ENCODE results near the gene NTSR1.

The NTSR1 gene

DNA sequence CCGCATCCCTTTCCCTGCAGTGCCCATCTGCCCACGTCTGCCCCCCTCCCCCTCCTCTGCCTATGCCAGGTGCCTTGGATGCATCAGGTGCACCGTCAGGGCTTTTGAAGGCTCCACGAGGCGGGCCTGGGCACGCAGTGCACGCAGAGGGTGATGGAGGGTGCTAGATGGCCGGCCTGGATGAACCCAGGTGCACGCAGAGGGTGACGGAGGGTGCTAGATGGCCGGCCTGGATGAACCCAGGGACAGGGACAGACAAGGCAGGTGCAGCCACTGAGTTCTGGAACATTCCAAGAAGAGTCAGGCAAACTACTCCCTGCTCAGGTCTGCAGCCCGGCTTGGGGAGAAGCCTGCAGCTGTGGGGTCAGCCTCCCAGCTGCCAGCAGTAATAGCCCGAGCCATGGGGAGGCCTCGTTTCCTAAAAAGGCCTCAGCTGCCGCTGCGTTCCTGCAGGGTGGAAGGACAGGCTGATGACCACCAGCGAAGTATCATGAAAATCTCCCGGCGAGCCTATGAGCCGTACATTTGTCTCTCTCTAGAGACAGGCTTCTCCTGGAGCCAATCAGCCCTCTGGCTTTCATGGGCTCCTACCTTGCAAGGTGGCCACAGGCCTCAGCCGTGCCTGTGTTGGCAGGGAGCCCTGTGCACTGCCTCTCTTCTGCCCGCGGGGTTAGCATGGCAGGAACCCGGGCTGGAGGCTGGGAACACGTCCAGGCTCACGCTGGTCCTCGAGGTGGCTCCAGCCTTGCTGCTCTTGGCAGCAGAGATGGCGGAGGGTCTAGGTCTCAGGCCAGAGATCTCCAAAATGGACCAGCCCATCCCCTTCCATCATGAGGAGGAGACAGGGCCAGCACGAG, 29.6 kb downstream of the NTSR1 start:
- H3K9me3 ChIP-seq (ENCODE audit: low read length): no peaks in the 10 kb centered on the region
- peaks cover 25% of the 10 kb centered on the region for H3K4me1 ChIP-seq (ENCODE audit: insufficient read depth, low read length)
- H3K36me3 ChIP-seq (ENCODE audit: insufficient read depth, low read length): peaks cover 4% of the 10 kb centered on the region
- H3K27me3 ChIP-seq (ENCODE audit: control insufficient read depth in 1 of 2, insufficient read depth in 2 of 2, low read length in 2 of 2): peaks cover 0 to 20% of the 10 kb centered on the region in 2 donors
- H3K9ac ChIP-seq (ENCODE audit: low read length): no peak overlapping the region
- no peak overlapping the region for H3K27ac ChIP-seq (ENCODE audit: low read depth, low read length)
- H3K4me3 ChIP-seq (ENCODE audit: low read depth in 1 of 2, low read length in 2 of 2): no peak overlapping the region

DNA sequence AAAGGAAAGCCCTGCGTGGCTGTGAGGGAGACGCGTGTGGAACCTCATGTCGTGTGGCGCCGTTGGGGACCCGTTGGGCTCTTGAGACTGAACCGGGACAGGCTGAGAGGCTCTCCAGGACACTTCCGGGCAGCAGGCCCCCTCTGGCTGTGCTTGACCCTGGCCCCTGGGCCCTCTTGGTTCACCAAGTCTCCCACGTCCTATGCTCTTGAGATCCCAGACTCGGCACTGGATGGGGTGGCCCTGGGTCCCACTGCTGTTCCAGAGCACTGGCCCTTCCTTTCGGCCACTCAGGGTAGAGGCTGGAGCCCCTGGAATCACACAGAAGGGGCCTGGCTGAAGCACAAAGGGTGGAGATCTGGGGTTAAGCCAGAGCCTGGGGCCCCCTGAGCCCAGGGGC, 30.4 kb downstream of the NTSR1 start:
- Histone ChIP-seq H3K4me1 (ENCODE audit: insufficient read depth, low read length) (peaks cover 18% of the 10 kb centered on the region), H3K36me3 (ENCODE audit: insufficient read depth, low read length) (peaks cover 4% of the 10 kb centered on the region), H3K27ac (ENCODE audit: low read depth, low read length) (no peak overlapping the region), H3K27me3 (ENCODE audit: control insufficient read depth in 1 of 2, insufficient read depth in 2 of 2, low read length in 2 of 2) (peaks cover 0 to 20% of the 10 kb centered on the region in 2 donors), H3K4me3 (ENCODE audit: low read depth in 1 of 2, low read length in 2 of 2) (no peak overlapping the region), H3K9me3 (ENCODE audit: low read length) (no peaks in the 10 kb centered on the region), H3K9ac (ENCODE audit: low read length) (no peak overlapping the region)

DNA sequence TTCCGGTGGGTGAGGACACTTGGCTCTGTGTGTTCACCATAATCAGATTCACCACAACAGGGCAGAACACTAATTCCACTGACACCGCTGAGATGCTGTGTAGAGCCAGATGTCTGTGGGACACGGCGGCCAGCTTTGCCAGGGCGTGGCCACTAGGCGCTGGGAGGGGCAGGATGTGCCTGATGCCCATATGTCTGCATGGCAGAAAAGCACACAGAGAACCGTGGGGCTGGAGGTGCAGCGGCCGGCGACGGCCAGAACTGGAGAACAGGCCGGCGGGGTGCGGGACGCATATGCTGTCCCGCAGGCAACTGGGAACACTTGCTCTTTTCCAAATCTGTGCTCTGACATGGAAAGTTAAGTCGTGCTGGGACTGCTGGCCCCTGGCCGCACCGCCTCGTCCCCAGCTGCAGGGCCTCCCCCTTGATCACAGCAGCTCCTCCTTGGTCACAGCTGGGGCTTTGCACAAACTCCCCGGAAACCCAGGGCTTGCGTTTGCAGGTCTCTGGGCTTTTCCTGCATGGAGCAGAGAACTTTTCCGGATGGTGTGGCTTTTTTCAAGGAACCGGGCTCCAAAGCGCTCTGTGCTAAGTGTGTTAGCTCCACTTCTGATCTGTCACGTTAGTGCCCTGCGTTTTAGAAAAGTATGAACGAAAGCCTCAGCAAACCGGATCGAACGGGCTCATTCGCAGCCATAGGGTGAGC, 31.1 kb downstream of the NTSR1 start:
- Histone ChIP-seq H3K9me3 (ENCODE audit: low read length) (no peaks in the 10 kb centered on the region), H3K4me1 (ENCODE audit: insufficient read depth, low read length) (peaks cover 18% of the 10 kb centered on the region), H3K27ac (ENCODE audit: low read depth, low read length) (no peak overlapping the region), H3K9ac (ENCODE audit: low read length) (no peak overlapping the region), H3K27me3 (ENCODE audit: control insufficient read depth in 1 of 2, insufficient read depth in 2 of 2, low read length in 2 of 2) (peaks cover 0 to 20% of the 10 kb centered on the region in 2 donors), H3K4me3 (ENCODE audit: low read depth in 1 of 2, low read length in 2 of 2) (no peak overlapping the region), H3K36me3 (ENCODE audit: insufficient read depth, low read length) (peaks cover 4% of the 10 kb centered on the region)

DNA sequence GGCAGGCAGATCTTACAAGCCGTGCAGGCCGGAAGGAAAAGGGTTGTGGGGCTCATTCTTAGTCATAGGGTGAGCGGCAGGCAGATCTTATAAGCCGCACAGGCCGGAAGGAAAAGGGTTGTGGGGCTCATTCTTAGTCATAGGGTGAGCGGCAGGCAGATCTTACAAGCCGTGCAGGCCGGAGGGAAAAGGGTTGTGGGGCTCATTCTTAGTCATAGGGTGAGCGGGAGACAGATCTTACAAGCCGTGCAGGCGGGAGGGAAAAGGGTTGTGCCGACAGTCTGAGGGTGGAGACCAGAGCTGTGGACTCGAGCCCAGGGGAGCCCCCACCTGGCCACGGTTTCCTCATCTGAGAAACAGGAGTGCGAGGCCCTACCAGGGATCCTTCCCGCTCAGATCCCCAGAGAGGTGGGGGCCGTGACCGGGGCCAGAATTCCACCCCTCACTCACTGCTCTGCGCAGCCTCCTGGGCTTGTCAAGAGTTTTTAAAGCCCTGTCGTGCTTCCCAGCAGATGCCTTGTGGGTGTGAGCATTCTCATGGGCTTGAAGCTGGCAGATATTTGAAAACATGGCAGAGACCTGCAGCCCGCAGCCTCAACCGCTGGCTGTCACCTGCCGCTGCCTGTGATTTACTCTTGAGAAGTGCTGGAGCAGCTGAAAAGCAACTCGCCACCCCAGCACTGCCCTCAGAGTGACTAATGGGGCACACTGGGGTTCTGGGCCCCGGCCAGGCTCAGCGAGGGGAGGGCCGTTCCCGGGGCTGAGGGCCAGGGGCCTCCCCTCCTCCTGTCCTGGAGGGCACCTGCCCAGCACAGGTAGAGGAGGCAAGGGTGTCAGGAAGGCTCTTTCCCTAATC, 31.9 kb downstream of the NTSR1 start:
- no peaks in the 10 kb centered on the region for H3K9me3 ChIP-seq (ENCODE audit: low read length)
- no peak overlapping the region for H3K4me3 ChIP-seq (ENCODE audit: low read depth in 1 of 2, low read length in 2 of 2)
- peak overlapping the region; percentile 23 for H3K27ac ChIP-seq (ENCODE audit: low read depth, low read length)
- peaks cover 0 to 13% of the 10 kb centered on the region in 2 donors for H3K27me3 ChIP-seq (ENCODE audit: control insufficient read depth in 1 of 2, insufficient read depth in 2 of 2, low read length in 2 of 2)
- H3K4me1 ChIP-seq (ENCODE audit: insufficient read depth, low read length): peaks cover 18% of the 10 kb centered on the region
- no peak overlapping the region for H3K9ac ChIP-seq (ENCODE audit: low read length)
- peaks cover 4% of the 10 kb centered on the region for H3K36me3 ChIP-seq (ENCODE audit: insufficient read depth, low read length)

DNA sequence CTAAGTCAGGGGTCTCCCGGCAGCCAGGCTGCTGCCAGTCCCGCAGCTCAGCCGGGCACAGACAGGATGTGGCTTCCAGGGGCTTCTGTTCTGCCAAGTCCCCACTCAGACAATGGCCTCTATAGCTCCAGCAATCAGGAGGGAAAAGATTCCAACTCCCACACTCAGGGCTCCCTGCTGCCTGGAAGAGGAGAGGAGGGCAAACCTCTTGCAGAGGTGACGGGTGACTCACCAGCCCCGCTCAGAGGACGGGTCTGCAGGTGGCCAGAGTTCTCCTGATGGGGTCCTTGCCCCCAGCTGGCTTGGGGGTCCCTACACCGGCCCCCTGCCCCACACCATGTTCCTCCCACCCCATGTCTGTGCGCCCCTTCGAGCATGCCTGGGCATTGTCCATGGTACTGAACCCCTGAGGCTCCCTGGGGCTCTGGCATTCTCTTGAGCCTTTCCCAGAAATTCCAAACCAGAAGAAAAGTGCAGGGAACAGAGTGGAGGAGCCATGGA, 32.6 kb downstream of the NTSR1 start:
- H3K27me3 ChIP-seq (ENCODE audit: control insufficient read depth in 1 of 2, insufficient read depth in 2 of 2, low read length in 2 of 2): peaks cover 0 to 13% of the 10 kb centered on the region in 2 donors
- peaks cover 18% of the 10 kb centered on the region for H3K4me1 ChIP-seq (ENCODE audit: insufficient read depth, low read length)
- no peak overlapping the region for H3K27ac ChIP-seq (ENCODE audit: low read depth, low read length)
- H3K36me3 ChIP-seq (ENCODE audit: insufficient read depth, low read length): peaks cover 4% of the 10 kb centered on the region
- H3K9me3 ChIP-seq (ENCODE audit: low read length): no peaks in the 10 kb centered on the region
- H3K4me3 ChIP-seq (ENCODE audit: low read depth in 1 of 2, low read length in 2 of 2): no peak overlapping the region
- H3K9ac ChIP-seq (ENCODE audit: low read length): no peak overlapping the region

DNA sequence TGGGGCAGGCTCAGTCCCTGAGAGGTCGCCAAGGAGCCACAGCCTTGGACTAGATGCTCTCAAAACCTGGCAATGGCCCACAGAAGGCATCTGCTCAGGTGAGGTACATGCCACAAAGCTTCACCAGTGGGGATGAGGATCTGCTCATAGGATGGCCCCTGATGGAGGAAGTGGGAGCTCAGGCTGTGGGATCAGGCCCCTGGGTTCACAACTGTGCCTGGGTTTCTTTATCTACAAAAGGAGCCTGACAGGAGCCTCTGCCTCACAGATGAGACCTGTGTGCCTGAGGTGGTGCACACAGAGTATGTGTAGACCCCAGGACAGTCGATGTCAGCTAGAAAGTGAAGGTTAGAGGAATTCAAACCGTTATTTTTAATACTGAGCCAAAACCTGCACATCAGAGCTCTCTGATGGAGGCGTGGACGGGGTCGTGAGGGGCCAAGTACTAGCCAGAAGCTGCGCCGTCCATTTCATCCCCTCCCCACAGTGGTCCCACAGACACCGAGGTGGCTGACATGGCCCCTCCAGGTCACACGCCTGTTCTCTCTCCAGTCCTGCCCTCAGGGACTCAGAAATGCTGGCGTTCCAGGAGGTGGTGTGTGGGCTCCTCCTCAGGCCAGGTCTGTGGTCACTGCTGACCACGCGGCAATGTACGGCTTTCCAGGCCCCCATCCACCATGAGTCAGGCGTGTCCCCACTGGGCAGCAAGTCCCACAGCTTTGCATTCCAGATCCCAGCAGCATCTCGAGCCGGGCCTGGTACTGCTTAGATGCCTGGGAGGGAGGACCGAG, 33.3 kb downstream of the NTSR1 start:
- Histone ChIP-seq H3K4me3 (ENCODE audit: low read depth in 1 of 2, low read length in 2 of 2) (no peak overlapping the region), H3K9ac (ENCODE audit: low read length) (no peak overlapping the region), H3K4me1 (ENCODE audit: insufficient read depth, low read length) (peaks cover 18% of the 10 kb centered on the region), H3K27ac (ENCODE audit: low read depth, low read length) (no peak overlapping the region), H3K9me3 (ENCODE audit: low read length) (no peaks in the 10 kb centered on the region), H3K27me3 (ENCODE audit: control insufficient read depth in 1 of 2, insufficient read depth in 2 of 2, low read length in 2 of 2) (peaks cover 0 to 13% of the 10 kb centered on the region in 2 donors), H3K36me3 (ENCODE audit: insufficient read depth, low read length) (peaks cover 4% of the 10 kb centered on the region)

DNA sequence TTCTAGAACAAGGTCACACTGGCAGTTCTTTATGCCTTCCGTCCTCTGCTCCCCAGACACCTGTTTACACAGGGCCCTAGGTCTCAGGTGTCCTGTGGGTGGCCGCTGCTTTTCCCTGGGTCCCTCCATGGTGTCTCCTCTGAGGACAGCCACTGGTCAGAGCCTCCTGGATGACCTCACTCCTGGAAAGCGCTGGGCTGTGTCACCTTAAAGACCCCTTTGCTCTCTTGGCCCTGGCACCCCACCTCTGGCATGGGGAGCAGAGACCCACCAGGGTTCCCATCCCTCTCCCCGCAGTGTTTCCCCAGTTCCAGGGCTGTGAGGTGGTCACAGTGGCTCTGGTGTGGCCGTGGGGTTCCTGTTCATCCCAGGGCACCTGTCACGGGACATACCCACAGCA, 33.9 kb downstream of the NTSR1 start:
- Histone ChIP-seq H3K9me3 (ENCODE audit: low read length) (no peaks in the 10 kb centered on the region), H3K9ac (ENCODE audit: low read length) (no peak overlapping the region), H3K4me1 (ENCODE audit: insufficient read depth, low read length) (peaks cover 18% of the 10 kb centered on the region), H3K4me3 (ENCODE audit: low read depth in 1 of 2, low read length in 2 of 2) (no peak overlapping the region), H3K27me3 (ENCODE audit: control insufficient read depth in 1 of 2, insufficient read depth in 2 of 2, low read length in 2 of 2) (peaks cover 0 to 13% of the 10 kb centered on the region in 2 donors), H3K27ac (ENCODE audit: low read depth, low read length) (no peak overlapping the region), H3K36me3 (ENCODE audit: insufficient read depth, low read length) (no peaks in the 10 kb centered on the region)

DNA sequence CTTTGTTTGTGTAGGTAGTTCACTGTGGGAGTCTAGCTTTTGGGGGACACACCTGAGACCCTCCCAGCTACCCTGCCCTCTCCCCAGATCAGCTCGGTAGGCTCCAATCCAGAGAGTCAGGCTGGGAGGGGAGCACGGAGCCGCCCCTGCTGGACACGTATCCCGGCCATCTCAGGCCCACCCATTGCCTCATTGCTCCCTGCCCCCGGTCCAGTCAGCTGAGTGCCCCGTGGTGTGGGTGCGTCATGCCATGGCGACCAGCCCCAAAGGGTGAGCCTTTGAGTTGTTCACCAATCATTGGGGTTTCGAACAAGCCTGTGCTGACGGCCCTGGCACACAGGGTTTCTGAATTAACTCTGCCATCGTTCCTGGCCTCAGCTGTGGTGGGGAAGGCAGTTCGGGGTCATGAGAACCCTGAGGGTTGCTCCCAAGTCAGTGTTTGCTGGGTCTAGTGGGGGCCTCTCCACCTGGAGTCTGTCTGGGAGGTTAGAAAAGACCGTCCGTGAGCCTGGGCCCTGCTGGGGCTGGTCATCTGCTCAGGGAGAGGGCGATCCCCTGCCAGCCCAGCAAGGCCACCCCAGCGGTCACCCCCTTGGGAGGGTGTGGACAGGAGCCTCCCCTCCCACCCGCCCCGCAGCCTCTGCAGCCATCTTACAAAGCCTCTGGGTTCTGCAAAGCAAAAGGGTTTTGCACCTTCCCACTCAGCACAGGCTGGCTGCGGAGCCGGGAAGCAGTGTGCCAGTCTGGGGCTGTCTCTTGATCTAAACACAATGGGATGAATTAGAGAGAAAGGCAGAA, 34.5 kb downstream of the NTSR1 start:
- H3K36me3 ChIP-seq (ENCODE audit: insufficient read depth, low read length): no peaks in the 10 kb centered on the region
- H3K4me3 ChIP-seq (ENCODE audit: low read depth in 1 of 2, low read length in 2 of 2): no peak overlapping the region
- peaks cover 0 to 13% of the 10 kb centered on the region in 2 donors for H3K27me3 ChIP-seq (ENCODE audit: control insufficient read depth in 1 of 2, insufficient read depth in 2 of 2, low read length in 2 of 2)
- no peak overlapping the region for H3K27ac ChIP-seq (ENCODE audit: low read depth, low read length)
- H3K9me3 ChIP-seq (ENCODE audit: low read length): no peaks in the 10 kb centered on the region
- no peak overlapping the region for H3K9ac ChIP-seq (ENCODE audit: low read length)
- H3K4me1 ChIP-seq (ENCODE audit: insufficient read depth, low read length): peaks cover 18% of the 10 kb centered on the region

DNA sequence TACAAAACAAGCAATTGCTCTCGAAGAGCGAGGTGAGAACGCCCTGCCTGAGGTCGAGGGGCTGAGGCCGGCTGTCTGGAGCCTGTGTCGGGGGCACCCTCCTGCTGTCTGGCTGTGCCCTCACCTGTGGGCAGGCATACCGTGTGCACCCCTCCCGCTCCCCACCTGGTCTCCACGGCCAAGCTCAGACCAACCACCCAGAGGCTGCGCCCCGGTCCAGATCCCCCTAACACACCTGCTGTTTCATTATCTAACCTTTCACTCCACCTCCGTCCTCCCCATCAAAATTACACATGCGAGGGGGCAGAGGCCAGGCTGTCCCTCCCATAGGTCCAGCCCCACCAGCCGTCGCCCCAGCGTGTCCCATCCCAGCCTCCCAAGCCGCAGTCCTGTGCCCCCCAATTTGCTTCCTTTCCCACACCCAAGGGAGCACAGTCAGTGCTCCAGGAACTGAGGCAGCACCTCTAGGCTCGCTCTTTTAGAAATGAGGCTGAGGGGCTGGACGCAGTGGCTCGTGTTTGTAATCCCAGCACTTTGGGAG, 35.2 kb downstream of the NTSR1 start:
- Histone ChIP-seq H3K4me1 (ENCODE audit: insufficient read depth, low read length) (peaks cover 18% of the 10 kb centered on the region), H3K9me3 (ENCODE audit: low read length) (no peaks in the 10 kb centered on the region), H3K27ac (ENCODE audit: low read depth, low read length) (no peak overlapping the region), H3K9ac (ENCODE audit: low read length) (no peak overlapping the region), H3K36me3 (ENCODE audit: insufficient read depth, low read length) (no peaks in the 10 kb centered on the region), H3K27me3 (ENCODE audit: control insufficient read depth in 1 of 2, insufficient read depth in 2 of 2, low read length in 2 of 2) (peaks cover 0 to 13% of the 10 kb centered on the region in 2 donors), H3K4me3 (ENCODE audit: low read depth in 1 of 2, low read length in 2 of 2) (no peak overlapping the region)

DNA sequence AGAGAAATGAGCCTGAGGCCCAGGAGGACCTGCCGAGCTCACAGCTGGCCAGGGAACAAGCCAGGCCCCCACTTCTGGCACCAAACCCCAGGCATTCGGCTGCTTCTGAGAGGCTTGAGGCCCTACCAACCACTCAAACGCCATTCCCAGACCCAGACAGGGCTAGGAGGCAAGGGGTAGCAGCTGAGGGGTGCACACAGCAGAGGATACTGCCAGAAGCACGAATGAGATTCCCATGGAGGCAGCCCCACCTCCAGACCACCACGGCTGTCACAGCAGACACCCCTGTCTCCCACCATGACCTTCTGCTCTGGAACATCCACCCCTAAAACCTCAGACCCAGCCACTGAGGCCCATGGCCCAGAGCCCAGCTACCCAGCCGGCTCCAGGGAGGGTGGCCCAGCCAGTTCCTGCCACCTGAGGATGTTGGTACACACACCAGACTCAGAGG, 36.1 kb downstream of the NTSR1 start:
- Histone ChIP-seq H3K9me3 (ENCODE audit: low read length) (no peaks in the 10 kb centered on the region), H3K4me3 (ENCODE audit: low read depth in 1 of 2, low read length in 2 of 2) (no peak overlapping the region), H3K27ac (ENCODE audit: low read depth, low read length) (no peak overlapping the region), H3K9ac (ENCODE audit: low read length) (no peak overlapping the region), H3K36me3 (ENCODE audit: insufficient read depth, low read length) (no peaks in the 10 kb centered on the region), H3K4me1 (ENCODE audit: insufficient read depth, low read length) (peaks cover 18% of the 10 kb centered on the region), H3K27me3 (ENCODE audit: control insufficient read depth in 1 of 2, insufficient read depth in 2 of 2, low read length in 2 of 2) (peaks cover 0 to 13% of the 10 kb centered on the region in 2 donors)

Data from muscle layer of colon (tissue), 2 donors.